ENCODE results near the gene PRLHR.

Gene PRLHR

DNA sequence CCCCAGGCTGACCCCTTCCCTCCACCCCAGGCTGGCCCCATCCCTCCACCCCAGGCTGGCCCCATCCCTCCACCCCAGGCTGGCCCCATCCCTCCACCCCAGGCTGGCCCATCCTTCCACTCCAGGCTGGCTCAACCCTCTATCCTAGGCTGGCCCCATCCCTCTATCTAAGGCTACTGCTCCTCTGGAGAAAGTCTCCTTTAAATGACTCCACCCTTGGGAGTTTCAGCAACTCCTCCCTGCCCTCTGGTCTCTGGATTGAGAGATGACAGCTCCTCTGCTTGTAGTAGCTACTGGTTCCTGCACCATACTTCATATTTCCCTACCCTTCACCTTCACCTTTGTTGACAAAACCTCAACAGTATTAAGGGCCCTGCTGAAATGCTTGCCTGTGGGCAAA is 8.5 kb downstream of the PRLHR start:
- DNase-seq = no peak

DNA sequence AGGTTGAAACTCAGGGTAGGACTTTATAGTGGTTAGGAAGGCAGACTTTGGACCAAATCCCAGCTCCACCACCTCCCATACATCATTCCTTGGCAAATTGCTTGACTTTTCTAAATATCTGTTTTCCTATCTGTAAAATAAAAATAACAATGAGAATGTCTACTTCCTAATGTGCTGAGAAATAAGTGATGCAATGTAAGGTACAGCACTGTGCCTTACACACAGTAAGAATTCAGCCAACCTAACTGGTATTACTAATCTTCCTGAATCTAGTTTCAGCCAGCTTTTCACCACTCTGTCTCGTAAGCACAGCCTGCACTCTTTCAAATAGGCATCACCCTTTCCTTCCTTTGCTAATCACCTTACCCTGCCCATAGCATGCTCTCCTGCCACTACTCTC is 9.7 kb downstream of the PRLHR start:
- DNase-seq = no peak

DNA sequence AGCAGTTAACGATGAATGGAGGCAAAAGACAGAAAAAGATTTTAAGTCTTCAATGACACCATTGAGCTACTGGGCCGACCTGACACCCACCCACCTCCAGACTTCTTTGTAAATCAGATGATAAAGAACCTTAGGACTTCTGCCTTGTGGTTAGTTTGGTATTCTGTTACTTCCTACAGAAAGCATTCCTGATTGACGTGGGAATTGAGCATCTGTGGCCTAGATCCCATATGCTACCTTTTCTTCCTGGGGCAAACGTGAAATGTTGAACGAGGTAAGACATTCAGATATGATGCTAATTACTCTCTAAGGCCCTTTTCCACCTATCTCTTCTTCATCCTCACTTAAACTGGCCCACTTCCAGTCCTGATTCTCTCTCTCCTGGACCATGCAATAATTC is 10.2 kb downstream of the PRLHR start:
- no peak for DNase-seq

DNA sequence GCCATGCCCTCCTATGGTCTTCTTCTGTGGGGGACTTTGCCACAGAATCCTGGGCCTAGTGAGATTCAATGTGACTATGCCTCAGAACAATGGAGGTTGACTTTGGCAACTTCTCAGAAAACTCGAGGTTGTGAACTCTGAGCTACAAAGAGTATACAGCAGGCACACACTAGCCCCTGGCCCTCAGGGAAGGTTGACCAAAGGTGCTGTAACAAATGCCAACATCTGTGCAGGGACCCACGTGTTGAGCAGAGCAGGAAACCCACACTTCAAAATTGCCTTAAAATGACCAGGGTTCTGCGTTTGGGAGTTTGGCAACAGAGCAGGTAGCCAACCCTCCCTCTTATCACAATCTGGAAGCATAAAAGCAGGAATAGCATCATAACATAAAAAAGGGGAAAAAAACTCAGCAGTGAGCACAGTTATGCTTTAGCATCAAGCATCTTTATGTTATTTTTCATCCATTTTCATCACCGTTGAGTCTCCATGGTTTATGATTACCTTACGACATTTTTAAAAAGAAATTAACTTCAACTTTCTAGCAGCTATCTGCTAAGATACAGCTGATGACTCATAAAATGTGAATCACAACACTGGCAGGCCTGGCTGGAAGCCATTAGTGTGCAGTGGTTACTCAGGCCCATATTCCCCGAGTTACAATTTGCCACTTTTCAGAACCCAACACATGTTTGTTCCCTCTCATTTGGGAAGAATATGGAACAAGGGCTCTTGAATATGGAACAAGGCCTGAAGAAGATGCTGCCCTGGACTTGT is 11.1 kb downstream of the PRLHR start:
- DNase-seq = no peak

DNA sequence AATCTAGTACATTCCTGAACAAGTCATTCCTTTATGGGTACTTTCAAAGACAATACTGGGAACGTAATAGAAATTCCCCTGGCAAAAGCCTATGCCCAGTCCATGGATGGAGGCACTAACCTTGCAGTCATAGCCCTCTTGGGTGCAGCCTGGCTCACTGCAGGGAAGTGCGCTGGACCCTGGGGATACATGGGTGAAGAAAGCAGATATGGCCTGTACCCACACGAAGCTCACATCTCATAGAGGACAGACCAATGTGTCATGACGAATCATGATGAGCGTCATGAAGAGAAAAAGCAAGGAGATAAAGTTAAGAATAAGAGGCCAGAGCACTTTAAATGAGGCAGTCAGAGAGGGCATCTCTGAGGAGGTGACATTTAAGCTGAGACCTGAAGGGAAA is 11.8 kb downstream of the PRLHR start:
- DNase-seq = no peak

DNA sequence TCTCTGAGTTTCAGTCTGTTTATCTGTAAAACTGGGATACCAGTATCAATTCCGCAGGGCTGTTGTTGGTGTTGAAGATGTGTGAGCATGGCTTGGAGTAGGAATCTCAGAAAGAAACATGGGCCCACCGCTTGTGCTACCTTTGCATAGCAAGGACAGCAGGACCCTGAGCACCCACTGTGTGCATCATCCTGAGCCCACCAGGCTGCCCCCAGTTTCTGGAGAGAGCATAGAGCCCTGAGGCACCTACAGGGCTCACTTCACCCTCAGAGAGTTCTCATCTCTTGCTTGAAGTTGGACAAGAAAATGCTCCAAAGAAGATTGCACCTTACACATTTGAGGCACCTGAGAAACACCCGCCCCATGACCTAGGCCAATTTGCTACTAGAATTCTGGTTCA is 12.9 kb downstream of the PRLHR start:
- no peak for DNase-seq

DNA sequence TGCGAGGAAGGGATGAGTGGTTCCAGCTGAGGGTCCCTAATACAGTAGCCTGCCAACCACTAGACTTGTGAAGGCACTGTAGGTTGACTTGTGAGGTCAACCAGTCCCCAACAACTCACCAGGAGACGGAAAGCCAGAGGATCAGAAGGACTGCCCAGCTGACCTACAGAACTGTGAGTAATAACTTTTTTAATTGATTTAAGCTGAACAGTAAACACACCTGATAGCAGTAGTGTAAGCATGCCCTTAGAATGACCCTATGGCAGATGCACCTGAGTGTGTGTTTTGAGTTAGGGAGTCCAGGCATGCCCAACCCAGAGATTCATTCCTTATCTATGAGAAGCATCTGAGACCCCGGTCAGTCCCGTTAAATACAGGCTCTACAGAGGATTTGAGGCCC is 14.1 kb downstream of the PRLHR start:
- DNase-seq = no peak

DNA sequence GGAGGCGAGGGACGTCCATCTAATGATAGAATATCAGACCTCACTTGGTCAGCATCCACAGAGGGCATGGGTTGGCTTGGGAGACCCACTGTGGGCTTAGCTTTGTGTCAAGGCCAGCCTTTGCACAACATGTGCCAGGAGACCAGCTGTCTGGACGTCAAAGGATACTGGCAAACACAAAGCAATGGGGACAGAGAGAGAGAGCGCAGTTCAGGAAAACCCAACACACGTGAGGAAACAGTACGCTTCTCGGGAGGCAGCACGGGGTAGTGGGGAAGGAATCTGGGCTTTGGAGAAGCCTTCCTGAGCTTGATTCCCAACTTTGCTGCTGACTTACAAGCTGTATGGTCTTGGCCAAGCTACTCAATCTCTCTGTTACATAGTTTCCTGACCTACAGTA is 14.7 kb downstream of the PRLHR start:
- DNase-seq = no peak

DNA sequence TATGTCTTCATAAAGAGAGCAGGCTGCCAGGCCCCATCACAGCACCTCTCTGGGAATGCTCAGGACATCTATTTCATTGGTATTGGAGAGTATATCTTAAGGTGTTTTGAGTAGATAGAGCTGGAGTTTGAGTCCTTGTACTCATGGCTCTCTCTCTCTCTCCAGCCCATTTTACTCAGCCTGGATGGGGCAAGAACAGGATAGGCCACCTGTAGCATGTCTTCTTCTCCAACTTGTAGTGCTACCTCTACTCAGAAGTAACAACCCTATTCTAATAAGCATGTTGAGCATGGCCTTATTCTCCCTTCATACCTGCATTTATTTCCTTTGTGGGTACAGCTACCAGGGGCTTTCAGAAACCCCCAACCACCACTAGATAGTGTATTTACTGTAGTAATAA is 21.9 kb downstream of the PRLHR start:
- DNase-seq = no peak

DNA sequence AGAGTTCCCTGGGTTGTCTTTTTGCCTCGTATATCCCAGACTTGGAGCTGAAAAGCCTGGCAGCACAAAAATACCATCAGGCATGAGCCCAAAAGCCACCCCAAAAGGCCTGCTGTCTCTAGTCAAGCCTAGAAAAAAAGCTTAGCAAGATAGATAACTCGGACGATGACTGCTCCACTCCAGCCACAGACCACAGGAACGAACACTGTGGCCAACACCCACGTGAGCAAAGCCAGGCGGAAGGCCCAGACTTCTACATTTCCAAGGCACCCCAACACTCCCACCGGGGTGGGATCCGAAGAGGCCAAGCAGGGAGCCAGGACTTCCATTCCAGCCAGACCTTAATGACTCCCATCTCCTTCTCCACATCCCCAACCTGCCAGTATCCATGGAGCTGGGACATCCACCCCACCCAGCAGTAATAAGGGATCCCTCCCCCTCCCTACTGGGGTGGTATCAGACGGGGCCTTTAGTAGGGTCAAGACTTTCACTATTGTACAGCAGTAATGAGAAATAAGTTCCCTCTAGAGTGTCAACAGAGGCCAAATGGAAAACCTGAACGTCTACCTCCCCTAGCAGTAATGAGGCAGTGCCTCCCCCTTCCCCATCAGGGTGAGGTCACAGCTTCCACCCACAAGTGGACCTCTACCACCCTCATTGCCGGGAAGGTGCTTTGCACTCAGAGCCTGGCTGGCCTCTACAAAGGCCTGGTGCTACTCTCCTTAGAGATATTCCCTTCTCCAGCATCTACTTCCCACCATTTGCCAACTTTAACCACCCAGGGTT is 23.0 kb downstream of the PRLHR start:
- DNase-seq = no peak

DNA sequence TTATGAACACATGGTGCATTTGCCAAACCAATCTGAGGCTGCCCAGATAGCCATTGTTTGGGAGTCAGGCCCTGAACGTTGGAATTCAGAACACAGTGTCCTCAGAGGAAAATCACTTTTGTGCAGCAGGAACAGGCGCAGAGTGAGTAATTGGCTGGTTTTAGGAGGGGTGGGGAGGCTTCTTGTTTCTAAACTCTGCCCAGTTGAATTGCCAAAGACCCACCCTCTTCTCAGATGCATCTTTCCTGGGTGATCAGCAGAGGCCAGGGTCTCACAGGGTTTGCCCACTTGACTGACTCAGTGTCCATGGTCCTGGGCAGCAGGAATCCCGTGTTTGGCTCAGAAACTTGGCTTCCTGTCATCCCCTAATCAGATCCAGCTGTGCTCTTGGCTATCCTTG is 24.3 kb downstream of the PRLHR start:
- no peak for DNase-seq

DNA sequence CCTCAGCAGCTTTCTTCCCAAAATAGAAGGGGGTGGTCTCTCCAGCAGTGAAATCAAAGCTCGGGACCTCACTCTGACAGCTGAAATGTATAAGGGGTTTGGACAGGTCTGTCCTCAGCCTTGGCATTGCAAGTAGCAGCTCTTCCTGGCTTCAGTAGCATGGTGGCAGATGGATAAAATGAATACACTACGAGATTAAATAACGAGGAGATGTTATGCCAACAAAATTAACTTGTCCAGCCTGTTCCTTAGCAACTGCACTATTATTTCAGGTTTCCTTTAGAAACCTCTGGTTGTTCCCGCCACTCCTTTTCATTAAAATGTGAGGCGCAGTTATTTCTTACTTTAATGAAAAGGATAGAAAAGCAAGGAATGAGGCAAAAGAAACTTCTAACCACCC is 24.9 kb downstream of the PRLHR start:
- no peak for DNase-seq

DNA sequence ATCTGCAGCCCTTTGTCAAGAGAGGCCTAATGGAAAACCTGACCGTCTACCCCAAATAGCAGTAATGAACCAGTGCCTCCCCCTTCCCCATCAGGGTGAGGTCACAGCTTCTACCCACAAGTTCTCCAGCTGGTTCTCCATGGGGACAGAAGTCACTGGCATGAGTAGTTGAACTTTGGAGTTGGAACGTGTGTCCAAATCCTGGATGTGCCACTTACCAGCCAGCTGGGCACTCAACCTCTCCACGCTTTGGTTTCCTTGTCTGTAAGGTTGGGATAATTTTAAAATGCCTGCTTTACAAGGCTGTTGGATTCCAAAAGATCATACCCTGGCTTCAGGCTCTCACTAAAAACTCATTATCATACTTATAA is 25.6 kb downstream of the PRLHR start:
- DNase-seq = no peak

DNA sequence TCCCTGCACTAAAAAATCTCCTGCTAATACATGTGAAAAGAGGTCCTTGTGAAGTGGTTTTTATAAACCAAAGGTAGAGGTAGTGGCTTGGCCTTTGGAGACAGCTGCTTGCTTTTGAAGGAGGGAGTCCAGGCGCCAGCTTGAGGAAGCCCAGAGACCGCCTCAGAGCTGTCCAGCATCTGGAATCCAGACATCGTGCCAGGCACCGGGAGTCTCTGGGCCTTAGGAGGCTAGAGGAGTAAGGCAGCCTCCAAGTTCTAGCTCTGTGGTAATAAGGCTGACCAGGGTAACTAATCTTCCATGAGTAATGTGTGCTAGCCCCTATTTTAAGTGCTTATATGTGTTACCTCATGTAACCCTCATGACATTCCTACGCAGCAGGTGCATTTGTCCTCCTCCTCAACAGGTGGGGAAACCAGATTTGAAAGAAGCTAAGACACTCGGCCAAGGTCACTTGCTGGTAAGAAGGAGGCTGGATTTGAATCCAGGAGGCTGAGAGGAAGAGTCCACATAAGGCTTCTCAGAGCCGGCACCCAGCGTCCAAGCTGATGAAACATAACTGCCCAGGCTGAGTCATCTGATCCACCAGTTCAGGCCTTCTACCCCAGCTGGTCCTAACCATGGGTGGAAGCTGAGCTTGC is 26.1 kb downstream of the PRLHR start:
- DNase-seq = no peak

DNA sequence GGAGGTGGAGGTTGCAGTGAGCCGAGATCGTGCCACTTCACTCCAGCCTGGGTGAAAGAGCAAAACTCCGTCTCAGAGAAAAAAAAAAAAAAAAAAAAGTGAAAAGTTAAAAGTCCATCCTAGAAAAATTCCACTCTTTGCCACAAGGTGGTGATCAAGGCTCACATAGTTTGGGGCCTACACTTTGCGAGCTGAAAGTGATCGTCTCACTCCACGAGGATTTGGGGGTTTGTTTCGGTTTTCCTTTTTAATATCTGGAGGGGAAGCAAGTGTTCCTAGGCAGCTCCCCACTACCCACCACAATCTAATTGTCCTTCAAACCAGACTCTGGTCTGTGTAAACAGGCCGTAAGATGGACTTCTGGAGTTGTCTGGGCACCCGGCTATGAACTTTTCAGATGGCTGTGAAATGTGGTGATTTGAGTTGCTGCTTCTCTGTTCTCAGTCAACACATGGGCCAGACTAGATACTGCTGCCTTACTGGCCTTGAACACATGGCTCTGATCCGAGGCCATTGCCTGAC is 27.1 kb downstream of the PRLHR start:
- peak; percentile 71 for DNase-seq

DNA sequence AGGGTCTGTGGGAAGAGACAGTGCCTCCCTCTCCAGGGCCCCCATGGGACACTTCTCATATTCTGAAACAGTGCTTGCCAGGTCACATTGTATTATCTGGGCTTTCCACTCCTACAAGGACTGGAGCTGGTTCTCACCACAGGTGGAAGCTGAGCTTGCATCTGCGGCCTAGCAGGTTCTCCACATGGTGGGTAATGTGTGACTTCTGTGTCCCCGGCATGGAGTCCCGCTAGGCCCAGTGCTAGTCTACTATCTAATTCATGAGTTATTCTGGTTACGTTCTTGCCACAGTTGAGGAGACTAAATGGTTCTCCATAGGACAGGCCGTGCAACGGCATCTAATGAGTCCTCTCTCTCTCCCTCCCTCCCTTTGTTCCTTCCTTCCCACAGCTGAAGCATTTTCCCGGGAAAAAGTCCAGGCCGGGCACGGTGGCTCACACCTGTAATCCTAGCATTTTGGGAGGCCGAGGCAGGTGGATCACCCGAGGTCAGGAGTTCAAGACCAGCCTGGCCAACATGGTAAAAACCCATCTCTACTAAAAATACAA is 27.7 kb downstream of the PRLHR start:
- DNase-seq = no peak

DNA sequence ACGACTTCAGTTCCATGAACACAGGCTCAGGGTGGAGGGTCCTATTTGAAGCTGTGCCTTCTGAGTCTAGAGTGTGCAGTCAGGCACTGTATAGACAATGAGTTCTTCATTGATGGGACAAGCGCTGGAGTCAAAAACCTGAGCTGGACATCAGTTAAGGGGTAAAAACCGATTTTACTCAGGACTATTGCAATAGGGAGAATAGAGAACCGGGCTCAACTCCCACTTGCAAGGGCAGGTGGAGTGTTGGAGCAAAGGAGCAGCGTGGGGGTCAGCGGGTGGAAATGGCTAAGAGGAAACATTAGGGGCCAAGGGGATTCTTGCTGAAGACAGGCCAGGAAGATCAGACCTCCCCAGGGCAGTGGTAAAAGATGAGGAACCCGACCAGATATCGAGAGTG is 28.5 kb downstream of the PRLHR start:
- no peak for DNase-seq

DNA sequence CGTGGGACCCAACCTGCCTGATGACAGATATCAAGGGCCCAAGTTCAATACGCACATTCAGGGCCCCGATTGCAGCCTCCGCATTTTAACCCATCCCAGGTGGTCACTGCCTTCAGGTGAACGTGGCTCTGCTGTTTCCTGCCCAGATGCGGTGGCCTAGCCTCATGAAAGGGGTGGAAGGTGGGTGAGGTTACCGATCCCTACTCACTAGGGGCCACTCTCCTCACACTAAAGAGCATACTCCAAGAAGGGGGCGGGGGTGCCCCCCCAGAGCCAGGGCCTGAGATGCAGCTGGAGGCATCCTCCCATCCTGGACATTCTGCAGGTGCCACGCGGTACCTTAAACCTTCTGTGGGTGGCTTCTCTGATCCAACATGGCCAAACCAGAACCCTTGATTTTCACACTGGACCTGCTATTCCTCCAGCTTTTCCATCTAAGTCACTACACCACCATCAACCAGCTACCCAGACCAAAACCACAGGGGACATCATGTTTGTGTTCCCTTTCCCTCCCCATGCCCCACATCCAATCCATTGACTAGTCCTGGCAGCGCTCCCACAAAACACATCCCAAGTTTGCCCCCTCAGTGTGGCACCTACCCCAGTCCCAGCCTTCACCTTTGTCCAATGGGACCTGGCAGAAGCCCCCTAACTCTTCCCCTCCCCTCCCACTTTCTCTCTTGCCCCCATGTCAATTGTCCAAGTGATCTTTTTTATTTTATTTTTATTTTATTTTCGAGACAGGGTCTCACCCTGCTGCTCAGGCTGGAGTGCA is 30.0 kb downstream of the PRLHR start:
- DNase-seq = no peak

DNA sequence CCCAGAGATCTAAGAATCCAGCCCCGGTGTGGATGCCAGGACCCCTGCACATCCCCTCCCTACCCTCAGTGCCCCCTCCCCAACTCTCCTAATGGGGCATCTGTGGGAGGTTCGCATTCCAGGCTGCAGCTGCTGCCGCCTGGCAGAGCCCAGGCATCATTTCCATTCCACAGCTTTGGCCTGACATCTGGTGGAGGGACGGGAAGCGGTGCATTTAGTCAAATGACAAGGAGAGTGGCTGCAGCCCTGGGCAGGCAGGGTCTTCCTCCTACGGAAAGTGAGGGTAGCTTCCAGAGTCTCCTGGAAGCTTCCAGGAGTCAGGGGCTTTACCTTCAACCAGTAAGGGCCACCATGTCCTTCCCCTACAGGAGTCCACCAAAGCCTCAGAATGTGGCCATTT is 30.8 kb downstream of the PRLHR start:
- no peak for DNase-seq

DNA sequence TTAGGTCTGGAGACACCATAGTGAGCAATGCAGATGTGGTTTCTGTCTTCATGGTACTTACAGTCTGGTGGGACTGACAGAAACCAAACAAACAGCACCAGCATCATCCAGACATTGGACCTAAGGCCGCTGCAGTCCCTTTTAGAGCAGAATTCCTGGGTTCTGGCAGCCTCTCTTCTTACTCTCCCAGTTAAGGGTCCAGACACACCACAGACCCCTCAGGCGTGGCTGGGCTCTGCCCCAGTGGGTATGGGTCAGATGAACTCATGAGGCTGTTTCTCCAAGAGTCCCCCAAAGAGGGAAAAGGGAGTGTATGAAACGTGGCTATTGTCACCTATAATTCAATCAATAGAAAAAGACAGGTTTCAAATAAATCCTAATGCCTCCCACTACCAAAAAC is 31.3 kb downstream of the PRLHR start:
- no peak for DNase-seq

DNA sequence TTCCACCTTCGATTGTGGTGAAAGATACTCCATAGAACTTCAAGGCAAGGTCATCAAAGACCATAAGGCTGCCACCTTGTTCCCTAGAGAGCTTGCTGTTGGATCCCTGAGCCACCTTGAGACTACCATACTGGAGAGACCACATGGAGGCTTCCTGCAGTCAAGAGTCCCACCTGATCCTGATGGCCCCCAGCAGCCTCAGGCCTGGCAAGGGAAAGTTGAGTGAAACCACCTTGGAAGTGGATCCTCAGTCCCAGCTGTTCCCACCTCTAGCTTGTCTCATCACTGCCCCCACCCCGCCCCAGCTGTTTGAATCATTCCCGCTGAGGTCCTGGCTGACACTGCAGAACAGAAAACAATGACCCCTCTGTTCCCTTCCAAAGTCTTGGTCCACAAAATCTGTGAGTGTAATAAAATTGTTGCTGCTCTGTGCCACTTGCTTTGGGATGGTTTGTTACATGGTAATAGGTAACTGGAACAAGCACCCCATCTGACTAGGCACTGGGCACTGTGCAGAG is 32.0 kb downstream of the PRLHR start:
- no peak for DNase-seq

DNA sequence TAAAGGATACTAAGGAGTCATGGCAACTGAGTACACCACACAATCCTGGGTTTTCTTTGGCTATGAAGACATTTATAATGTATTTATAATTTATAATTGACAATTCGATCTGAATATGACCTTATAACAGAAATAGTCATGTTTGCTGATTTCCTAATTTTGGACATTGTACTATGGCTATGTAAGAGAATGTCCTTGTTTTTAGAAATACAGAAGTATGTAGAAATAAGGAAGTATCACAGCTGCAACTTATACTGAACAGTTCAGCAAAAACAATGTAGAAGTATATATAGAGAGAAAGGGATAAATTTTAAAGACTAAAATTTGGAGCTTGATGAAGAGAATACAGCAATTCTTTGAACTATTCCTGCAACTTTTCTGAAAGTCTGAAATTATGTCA is 32.6 kb downstream of the PRLHR start:
- no peak for DNase-seq

DNA sequence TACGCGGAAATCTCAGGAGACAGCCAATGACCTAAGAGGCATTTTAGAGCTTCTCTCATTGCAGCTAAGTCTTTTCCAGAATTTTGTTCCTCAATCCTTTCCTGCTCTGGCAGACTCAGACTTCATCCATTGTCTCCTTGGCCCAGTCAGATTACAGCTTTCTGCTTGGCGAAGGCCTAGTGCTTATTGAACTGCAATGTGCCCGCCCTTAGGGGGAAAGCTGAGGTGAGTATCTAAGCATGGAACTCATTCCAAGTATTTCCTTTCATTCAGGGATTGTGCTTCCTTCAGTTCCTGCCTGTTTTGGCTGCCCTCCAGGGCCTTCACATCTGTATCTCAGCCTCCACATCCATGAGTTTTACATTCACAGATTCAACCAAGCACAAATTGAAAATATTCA is 37.5 kb downstream of the PRLHR start:
- DNase-seq = no peak

Data from CD4-positive, alpha-beta T cell treated with Interleukin-4 for 4 hours (primary cell).